CD14-positive monocyte (primary cell): ENCODE measurements around the gene TRPV4. TPM values are rescaled to one million over a fixed set of nuclear protein-coding genes. Genes with fewer than 3 reads are reported as not detected.

ENCODE experiments used
- DNase-seq, 3 donors: peaks; one replicate each; pipeline ENCODE4 v3.0.0-alpha.2; 2011 to 2022
- H2AFZ ChIP-seq: 2 replicates; pipeline ENCODE4 v1.6.0; 2012; ENCODE audit warnings: mild to moderate bottlenecking, low read depth, low read length, inconsistent platforms; ENCODE audit not compliant: insufficient read depth, poor library complexity, severe bottlenecking
- H3K27ac ChIP-seq, 2 donors: 1 replicate in 1 of 2; 2 replicates in 1 of 2; pipeline ENCODE4 v1.5.1; 2012 to 2013; ENCODE audit warnings: low read length in 2 of 2, control low read depth in 1 of 2, inconsistent platforms in 1 of 2, low read depth in 1 of 2, mild to moderate bottlenecking in 1 of 2
- H3K27me3 ChIP-seq, 2 donors: one replicate each; pipeline versions ENCODE4 v1.6.0 to v1.6.1; 2011 to 2013; ENCODE audit warnings: low read length in 2 of 2; ENCODE audit not compliant: control insufficient read depth in 2 of 2, insufficient read depth in 2 of 2
- H3K36me3 ChIP-seq, 2 donors: replicated peaks in 1 of 2; 1 replicate in 1 of 2; 2 replicates in 1 of 2; pipeline versions ENCODE4 v1.5.1 to v1.6.1; 2012 to 2013; ENCODE audit warnings: low read length in 2 of 2, control low read depth in 1 of 2, inconsistent platforms in 1 of 2, mild to moderate bottlenecking in 1 of 2; ENCODE audit not compliant: insufficient read depth in 2 of 2, control insufficient read depth in 1 of 2
- H3K4me1 ChIP-seq, 2 donors: 1 replicate in 1 of 2; 2 replicates in 1 of 2; pipeline versions ENCODE4 v1.5.1 to v1.6.1; 2012 to 2013; ENCODE audit warnings: low read length in 2 of 2, control low read depth in 1 of 2, inconsistent platforms in 1 of 2, mild to moderate bottlenecking in 1 of 2, moderate library complexity in 1 of 2; ENCODE audit not compliant: insufficient read depth in 2 of 2, control insufficient read depth in 1 of 2
- H3K4me2 ChIP-seq: replicated peaks from 2 replicates; pipeline ENCODE3; 2012; ENCODE audit warnings: low read length, moderate library complexity, mild to moderate bottlenecking; ENCODE audit not compliant: poor library complexity, severe bottlenecking; ENCODE audit errors: extremely low read depth
- H3K4me3 ChIP-seq, 3 experiments: fragments of 200-600 bp in 1 of 3; sonication (generic) in 1 of 3; replicated peaks in 1 of 3; 1 replicate in 2 of 3; 2 replicates in 1 of 3; pipeline ENCODE4 v1.5.1; 2011 to 2013; ENCODE audit warnings: low read length in 3 of 3, mild to moderate bottlenecking in 3 of 3, control low read depth in 2 of 3, low read depth in 2 of 3, inconsistent platforms in 1 of 3, moderate library complexity in 1 of 3
- H3K79me2 ChIP-seq: 2 replicates; pipeline ENCODE4 v1.6.0; 2012; ENCODE audit warnings: mild to moderate bottlenecking, control low read depth, inconsistent platforms, low read length, moderate library complexity; ENCODE audit not compliant: insufficient read depth
- H3K9ac ChIP-seq: 2 replicates; pipeline ENCODE4 v1.6.0; 2017; ENCODE audit warnings: low read length, mild to moderate bottlenecking; ENCODE audit not compliant: insufficient read depth, poor library complexity, severe bottlenecking
- H3K9me3 ChIP-seq, 2 donors: replicated peaks in 1 of 2; 1 replicate in 1 of 2; 2 replicates in 1 of 2; pipeline versions ENCODE4 v1.5.1 to v1.6.1; 2012 to 2013; ENCODE audit warnings: low read length in 2 of 2, control low read depth in 1 of 2; ENCODE audit not compliant: control insufficient read depth in 1 of 2, insufficient read depth in 1 of 2
- H4K20me1 ChIP-seq: 2 replicates; pipeline ENCODE4 v1.6.0; 2012; ENCODE audit warnings: mild to moderate bottlenecking, low read length, control low read depth, moderate library complexity; ENCODE audit not compliant: insufficient read depth
- H3K27ac Mint-ChIP-seq, 7 donors: one replicate each; pipeline ENCODE4 v1.8.0; 2020; ENCODE audit warnings: mild to moderate bottlenecking in 7 of 7, mixed read lengths in 7 of 7, moderate library complexity in 6 of 7, inconsistent platforms in 2 of 7
- H3K27me3 Mint-ChIP-seq, 3 donors: one replicate each; pipeline ENCODE4 v1.8.0; 2021 to 2022; ENCODE audit warnings: low read depth in 3 of 3, mild to moderate bottlenecking in 3 of 3, mixed read lengths in 3 of 3, moderate library complexity in 3 of 3, inconsistent platforms in 1 of 3
- H3K36me3 Mint-ChIP-seq, 2 donors: one replicate each; pipeline ENCODE4 v1.8.0; 2020; ENCODE audit warnings: mixed read lengths in 2 of 2, inconsistent platforms in 1 of 2, mild to moderate bottlenecking in 1 of 2
- H3K4me1 Mint-ChIP-seq: one replicate; pipeline ENCODE4 v1.8.0; 2020; ENCODE audit warnings: mild to moderate bottlenecking, mixed read lengths
- H3K4me3 Mint-ChIP-seq, 2 donors: one replicate each; pipeline ENCODE4 v1.8.0; 2020; ENCODE audit warnings: mild to moderate bottlenecking in 2 of 2, mixed read lengths in 2 of 2, moderate library complexity in 1 of 2
- H3K9me3 Mint-ChIP-seq, 7 donors: one replicate each; pipeline ENCODE4 v1.8.0; 2020 to 2022; ENCODE audit warnings: mixed read lengths in 7 of 7, mild to moderate bottlenecking in 6 of 7, moderate library complexity in 6 of 7, inconsistent platforms in 2 of 7
- CTCF ChIP-seq: fragments of 200-600 bp; IDR thresholded peaks from one replicate; pipeline ENCODE4 v1.8.0; 2022; ENCODE audit warnings: antibody characterized with exemption, mild to moderate bottlenecking
- WGBS: methylation state at CpG from one replicate; pipeline ENCODE4 v1.1.5; 2013; ENCODE audit warnings: missing lambda C conversion rate; ENCODE audit not compliant: insufficient coverage; 5-methylcytosine and 5-hydroxymethylcytosine counted together
- intact Hi-C, 2 donors: fragments of 100-400 bp; cut with micrococcal nuclease; formaldehyde crosslinking; loops; one replicate each; pipeline versions ENCODE4 v1.15.0 to v1.15.1; 2023
- polyA plus RNA-seq, 3 donors: library from polyadenylated mRNA; depleted of rRNA in 1 of 3; unstranded in 2 of 3; stranded (reverse) in 1 of 3; fragments of 300-500 nt in 2 of 3; fragments of >200 nt in 1 of 3; fragmentation: Illumina TruSeq in 2 of 3; gene quantifications; 1 replicate in 2 of 3; 2 replicates in 1 of 3; pipeline ENCODE4 v1.2.3, GENCODE V29; 2012 to 2021

TRPV4 gene
- polyA plus RNA-seq, 3 donors: 0.64 to 3.1 (median 2.0) TPM

GRCh38 chr12:109840305-109841074, 7.3 kb upstream of the TRPV4 start:
- peaks cover 51% of the 10 kb centered on the region for H3K4me1 Mint-ChIP-seq
- H2AFZ ChIP-seq: no peak overlapping the region
- intact Hi-C loops: no loop called here
- no peaks in the 10 kb centered on the region for H3K36me3 ChIP-seq
- H3K9me3 ChIP-seq: no peaks in the 10 kb centered on the region
- H3K27me3 ChIP-seq: no peaks in the 10 kb centered on the region
- 85% methylated on average over 7 of the region's 7 CpGs for WGBS
- H3K27ac Mint-ChIP-seq: peak overlapping the region in 2 of 7 donors; percentile 22 to 34
- no peaks in the 10 kb centered on the region for H4K20me1 ChIP-seq
- no peak overlapping the region for H3K4me3 Mint-ChIP-seq
- DNase-seq: no peak
- TF ChIP-seq CTCF: no peak
- H3K79me2 ChIP-seq: no peaks in the 10 kb centered on the region
- H3K4me2 ChIP-seq: no peak overlapping the region
- H3K4me1 ChIP-seq: peaks cover 29 to 53% of the 10 kb centered on the region in 2 donors
- H3K9me3 Mint-ChIP-seq: no peaks in the 10 kb centered on the region
- no peak overlapping the region for H3K27ac ChIP-seq
- peaks cover 0 to 2% of the 10 kb centered on the region in 2 donors for H3K36me3 Mint-ChIP-seq
- no peak overlapping the region for H3K9ac ChIP-seq
- H3K27me3 Mint-ChIP-seq: peaks cover 3 to 11% (median 5%) of the 10 kb centered on the region in 3 donors
- H3K4me3 ChIP-seq: no peak overlapping the region

GRCh38 chr12:109839444-109839843, 6.2 kb upstream of the TRPV4 start:
- Histone ChIP-seq H3K27me3 (peaks cover 0 to 2% of the 10 kb centered on the region in 2 donors), H3K79me2 (no peaks in the 10 kb centered on the region), H4K20me1 (no peaks in the 10 kb centered on the region), H3K9ac (no peak overlapping the region), H3K4me3 (no peak overlapping the region), H3K4me1 (peaks cover 24 to 56% of the 10 kb centered on the region in 2 donors), H3K9me3 (no peaks in the 10 kb centered on the region), H3K36me3 (no peaks in the 10 kb centered on the region), H2AFZ (no peak overlapping the region), H3K4me2 (no peak overlapping the region), H3K27ac (no peak overlapping the region)
- WGBS: 52% methylated on average over 3 of the region's 6 CpGs
- no peak for TF ChIP-seq CTCF
- Mint-ChIP-seq H3K36me3 (peaks cover 0 to 2% of the 10 kb centered on the region in 2 donors), H3K27ac (peak overlapping the region in 2 of 7 donors; percentile 63 to 81), H3K27me3 (peaks cover 4 to 21% (median 11%) of the 10 kb centered on the region in 3 donors), H3K4me1 (peaks cover 54% of the 10 kb centered on the region), H3K4me3 (no peak overlapping the region), H3K9me3 (no peaks in the 10 kb centered on the region)
- intact Hi-C loops: no loop called here
- DNase-seq: no peak
